ENCODE data around the gene ZC3H7A.

GRCh38 chr16:11719762-11720161 lies 77.3 kb downstream of the ZC3H7A start:
- no peak for TF ChIP-seq CTCF (conservative IDR thresholded peaks at IDR 0.05; ENCODE audit: low read length)
- no peak for TF ChIP-seq EZH2phosphoT487 (IDR thresholded peaks at IDR 0.05; ENCODE audit: borderline replicate concordance)

All from Loucy (cell line).